Measurements from ENCODE around the gene PPFIA2. TPM values are rescaled to one million over a fixed set of nuclear protein-coding genes. Genes with fewer than 3 reads are reported as not detected.

Gene PPFIA2
- total RNA-seq: not detected in 2 replicates

GRCh38 chr12:81759190-81760051 is at the start of gene PPFIA2:
Gene PPFIA2 (minus strand): TSS chr12:81759350.

Data from airway epithelial cell (primary cell).